Measurements from ENCODE around the gene ITGB3BP.
"Not testable (repeated sequence)": the region's sequence is repeated elsewhere in the genome, so short reads cannot be mapped to it uniquely, and the experiment has no call there.

ITGB3BP gene

GRCh38 chr1:63486629-63487028 lies 36.4 kb downstream of the ITGB3BP start:
- H3K9me3 ChIP-seq (ENCODE audit: insufficient read depth, low read depth, low read length), result no peaks in the 10 kb centered on the region
- no peak overlapping the region for H3K4me2 ChIP-seq (ENCODE audit: low read depth, low read length, poor library complexity, severe bottlenecking)
- H3F3A ChIP-seq (ENCODE audit: low read depth), result no peaks in the 10 kb centered on the region
- no peaks in the 10 kb centered on the region for H3K4me1 ChIP-seq (ENCODE audit: insufficient read depth, low read length, poor library complexity, severe bottlenecking)
- H3K4me3 ChIP-seq (ENCODE audit: low read length, poor library complexity, severe bottlenecking), result no peak overlapping the region
- peaks cover 13% of the 10 kb centered on the region; the same call in 1 of the 2 replicates for H3K36me3 ChIP-seq (ENCODE audit: insufficient read depth, low read length)
- H3K27me3 ChIP-seq (ENCODE audit: insufficient read depth, low read length, poor library complexity, severe bottlenecking), result no peaks in the 10 kb centered on the region
- TF ChIP-seq CTCF (conservative IDR thresholded peaks at IDR 0.05; ENCODE audit: low read length) (no peak), EZH2phosphoT487 (IDR thresholded peaks at IDR 0.05; ENCODE audit: borderline replicate concordance) (no peak)
- no peak overlapping the region for H2AFZ ChIP-seq (ENCODE audit: low read length)
- H4K20me1 ChIP-seq (ENCODE audit: insufficient read depth, low read length, poor library complexity, severe bottlenecking), result no peaks in the 10 kb centered on the region
- no peaks in the 10 kb centered on the region for H3K9me2 ChIP-seq (replicated peaks; ENCODE audit: low read depth, low read length)
- H3K9ac ChIP-seq (ENCODE audit: low read depth, low read length, poor library complexity, severe bottlenecking), result no peak overlapping the region
- H3K79me2 ChIP-seq (ENCODE audit: insufficient read depth, low read length), result no peaks in the 10 kb centered on the region

- Histone ChIP-seq H3K9ac (ENCODE audit: low read depth, low read length, poor library complexity, severe bottlenecking) (no peak overlapping the region), H3K4me3 (ENCODE audit: low read length, poor library complexity, severe bottlenecking) (no peak overlapping the region), H3K9me2 (replicated peaks; ENCODE audit: low read depth, low read length) (no peaks in the 10 kb centered on the region), H3F3A (ENCODE audit: low read depth) (no peaks in the 10 kb centered on the region), H3K27me3 (ENCODE audit: insufficient read depth, low read length, poor library complexity, severe bottlenecking) (no peaks in the 10 kb centered on the region), H3K79me2 (ENCODE audit: insufficient read depth, low read length) (no peaks in the 10 kb centered on the region), H3K9me3 (ENCODE audit: insufficient read depth, low read depth, low read length) (no peaks in the 10 kb centered on the region), H4K20me1 (ENCODE audit: insufficient read depth, low read length, poor library complexity, severe bottlenecking) (no peaks in the 10 kb centered on the region), H2AFZ (ENCODE audit: low read length) (no peak overlapping the region), H3K36me3 (ENCODE audit: insufficient read depth, low read length) (peaks cover 17% of the 10 kb centered on the region; the same call in 1 of the 2 replicates), H3K4me2 (ENCODE audit: low read depth, low read length, poor library complexity, severe bottlenecking) (no peak overlapping the region), H3K4me1 (ENCODE audit: insufficient read depth, low read length, poor library complexity, severe bottlenecking) (no peaks in the 10 kb centered on the region)
- no peak for TF ChIP-seq EZH2phosphoT487 (IDR thresholded peaks at IDR 0.05; ENCODE audit: borderline replicate concordance)
- TF ChIP-seq CTCF (conservative IDR thresholded peaks at IDR 0.05; ENCODE audit: low read length), result no peak
Measured at GRCh38 chr1:63480057-63480456, 43.0 kb downstream of the ITGB3BP start.

GRCh38 chr1:63475761-63476160 lies 47.3 kb downstream of the ITGB3BP start:
- peaks cover 18% of the 10 kb centered on the region; the same call in 1 of the 2 replicates for H3K36me3 ChIP-seq (ENCODE audit: insufficient read depth, low read length)
- no peaks in the 10 kb centered on the region for H3K4me1 ChIP-seq (ENCODE audit: insufficient read depth, low read length, poor library complexity, severe bottlenecking)
- H3K79me2 ChIP-seq (ENCODE audit: insufficient read depth, low read length), result no peaks in the 10 kb centered on the region
- H3K4me2 ChIP-seq (ENCODE audit: low read depth, low read length, poor library complexity, severe bottlenecking), result no peak overlapping the region
- H3K9me3 ChIP-seq (ENCODE audit: insufficient read depth, low read depth, low read length), result no peaks in the 10 kb centered on the region
- no peaks in the 10 kb centered on the region for H4K20me1 ChIP-seq (ENCODE audit: insufficient read depth, low read length, poor library complexity, severe bottlenecking)
- no peaks in the 10 kb centered on the region for H3F3A ChIP-seq (ENCODE audit: low read depth)
- H3K4me3 ChIP-seq (ENCODE audit: low read length, poor library complexity, severe bottlenecking), result no peak overlapping the region
- H3K27me3 ChIP-seq (ENCODE audit: insufficient read depth, low read length, poor library complexity, severe bottlenecking), result no peaks in the 10 kb centered on the region
- no peak for TF ChIP-seq CTCF (conservative IDR thresholded peaks at IDR 0.05; ENCODE audit: low read length)
- TF ChIP-seq EZH2phosphoT487 (IDR thresholded peaks at IDR 0.05; ENCODE audit: borderline replicate concordance), result no peak
- no peak overlapping the region for H2AFZ ChIP-seq (ENCODE audit: low read length)
- no peak overlapping the region for H3K9ac ChIP-seq (ENCODE audit: low read depth, low read length, poor library complexity, severe bottlenecking)
- H3K9me2 ChIP-seq (replicated peaks; ENCODE audit: low read depth, low read length), result no peaks in the 10 kb centered on the region

GRCh38 chr1:63468683-63469082 lies 54.3 kb downstream of the ITGB3BP start:
- not testable (repeated sequence) for H4K20me1 ChIP-seq (ENCODE audit: insufficient read depth, low read length, poor library complexity, severe bottlenecking); H3K79me2 ChIP-seq (ENCODE audit: insufficient read depth, low read length); H3K9me3 ChIP-seq (ENCODE audit: insufficient read depth, low read depth, low read length); H3K27me3 ChIP-seq (ENCODE audit: insufficient read depth, low read length, poor library complexity, severe bottlenecking); H3K4me1 ChIP-seq (ENCODE audit: insufficient read depth, low read length, poor library complexity, severe bottlenecking); H3K36me3 ChIP-seq (ENCODE audit: insufficient read depth, low read length); H2AFZ ChIP-seq (ENCODE audit: low read length); H3K4me3 ChIP-seq (ENCODE audit: low read length, poor library complexity, severe bottlenecking); H3F3A ChIP-seq (ENCODE audit: low read depth); H3K9ac ChIP-seq (ENCODE audit: low read depth, low read length, poor library complexity, severe bottlenecking); H3K9me2 ChIP-seq (replicated peaks; ENCODE audit: low read depth, low read length); H3K4me2 ChIP-seq (ENCODE audit: low read depth, low read length, poor library complexity, severe bottlenecking)
